OCI-LY7 (cell line): Measurements from ENCODE around the gene MARS1.

Source experiments
- CTCF ChIP-seq: fragments of 200-600 bp; sonication (generic); conservative IDR thresholded peaks from 2 replicates; pipeline ENCODE4 v1.5.1; 2014; ENCODE audit warnings: mild to moderate bottlenecking, antibody characterized with exemption, low read length, moderate library complexity, mixed read lengths
- EZH2phosphoT487 ChIP-seq: fragments of 200-600 bp; sonication (generic); IDR thresholded peaks from 2 replicates; pipeline ENCODE4 v1.6.1; 2018; ENCODE audit warnings: low read depth, borderline replicate concordance, mild to moderate bottlenecking, mixed run types, antibody characterized with exemption, low read length, moderate library complexity, mixed read lengths

GRCh38 chr12:57548488-57548887, 60.6 kb downstream of the MARS1 start:
- no peak for TF ChIP-seq CTCF
- TF ChIP-seq EZH2phosphoT487 = no peak
